Thyroid gland (tissue), 4 donors: ENCODE results near the gene CTNNA3. TPM values are rescaled to one million over a fixed set of nuclear protein-coding genes. Genes with fewer than 3 reads are reported as not detected.

Experiments used
- DNase-seq, 2 donors: peaks; one replicate each; pipeline ENCODE4 v3.0.0-alpha.2; 2019
- H3K27ac ChIP-seq, 3 donors: fragments of 200-600 bp; sonication (generic); 1 replicate in 2 of 3; 2 replicates in 1 of 3; pipeline ENCODE4 v1.5.1; 2016 to 2019; ENCODE audit warnings: mild to moderate bottlenecking in 1 of 3, moderate library complexity in 1 of 3
- H3K27me3 ChIP-seq: fragments of 200-600 bp; sonication (generic); one replicate; pipeline ENCODE4 v1.5.1; 2019
- H3K36me3 ChIP-seq, 2 donors: fragments of 200-600 bp; sonication (generic); one replicate each; pipeline ENCODE4 v1.5.1; 2016 to 2019
- H3K4me1 ChIP-seq, 2 donors: fragments of 200-600 bp; sonication (generic); one replicate each; pipeline ENCODE4 v1.5.1; 2017 to 2019
- H3K4me3 ChIP-seq, 3 donors: fragments of 200-600 bp; sonication (generic); replicated peaks in 1 of 3; 1 replicate in 2 of 3; 2 replicates in 1 of 3; pipeline ENCODE4 v1.5.1; 2016; ENCODE audit warnings: mild to moderate bottlenecking in 1 of 3
- H3K9me3 ChIP-seq: fragments of 200-600 bp; sonication (generic); one replicate; pipeline ENCODE4 v1.5.1; 2017
- POLR2A ChIP-seq, 2 donors: fragments of 450-650 bp; IDR thresholded peaks; one replicate each; pipeline ENCODE4 v1.6.1; 2017; ENCODE audit warnings: antibody characterized with exemption in 2 of 2, mild to moderate bottlenecking in 2 of 2, moderate library complexity in 1 of 2
- WGBS, 2 donors: methylation state at CpG; one replicate each; pipeline ENCODE4 v1.1.5; 2017; 5-methylcytosine and 5-hydroxymethylcytosine counted together
- intact Hi-C: fragments of 100-400 bp; cut with DNase I; formaldehyde crosslinking; loops from one replicate; pipeline ENCODE4 v1.15.1; 2023
- total RNA-seq, 4 donors: library from RNA; depleted of rRNA; stranded (reverse); fragments of >200 nt; gene quantifications; one replicate each; pipeline ENCODE4 v1.2.3, GENCODE V29; 2016
- TF ChIP-seq, protein P1 (sequence below), 6 experiments: fragments of 200-600 bp in 3 of 6; fragments of 450-650 bp in 3 of 6; sonication (generic) in 3 of 6; IDR thresholded peaks; one replicate each; pipeline ENCODE4 v1.5.1; 2016 to 2019; ENCODE audit warnings: antibody characterized with exemption in 6 of 6, mild to moderate bottlenecking in 2 of 6, inconsistent platforms in 1 of 6, moderate library complexity in 1 of 6

Gene CTNNA3
- total RNA-seq, 4 donors from 2014 or later = 0.11 to 0.79 (median 0.13) TPM; not detected in 1

DNA sequence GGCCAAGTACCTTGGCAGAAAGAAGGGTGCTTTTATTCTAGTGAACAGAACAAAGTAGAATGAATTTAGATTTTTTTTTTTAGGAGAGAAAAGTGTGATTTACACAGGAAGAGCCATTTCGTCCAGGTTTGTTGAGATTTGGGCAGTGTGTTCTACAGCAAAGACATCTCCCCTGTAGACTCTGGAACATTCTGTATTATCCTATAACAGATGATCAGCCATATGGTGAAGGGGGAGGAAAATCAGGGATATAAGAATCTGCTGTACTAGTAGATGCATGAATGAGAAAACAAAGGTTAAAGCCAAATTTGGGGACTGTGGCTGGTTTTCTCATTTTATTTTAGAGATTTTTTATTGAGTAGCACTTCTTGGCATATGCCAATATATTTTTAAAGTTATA lies 1223.8 kb downstream of the CTNNA3 start:
- Histone ChIP-seq H3K27ac (no peak overlapping the region), H3K4me1 (no peaks in the 10 kb centered on the region), H3K4me3 (no peak overlapping the region), H3K27me3 (no peaks in the 10 kb centered on the region), H3K9me3 (no peaks in the 10 kb centered on the region), H3K36me3 (no peaks in the 10 kb centered on the region)
- TF ChIP-seq POLR2A (IDR thresholded peaks at IDR 0.05) = no peak
- TF ChIP-seq, protein P1, sequence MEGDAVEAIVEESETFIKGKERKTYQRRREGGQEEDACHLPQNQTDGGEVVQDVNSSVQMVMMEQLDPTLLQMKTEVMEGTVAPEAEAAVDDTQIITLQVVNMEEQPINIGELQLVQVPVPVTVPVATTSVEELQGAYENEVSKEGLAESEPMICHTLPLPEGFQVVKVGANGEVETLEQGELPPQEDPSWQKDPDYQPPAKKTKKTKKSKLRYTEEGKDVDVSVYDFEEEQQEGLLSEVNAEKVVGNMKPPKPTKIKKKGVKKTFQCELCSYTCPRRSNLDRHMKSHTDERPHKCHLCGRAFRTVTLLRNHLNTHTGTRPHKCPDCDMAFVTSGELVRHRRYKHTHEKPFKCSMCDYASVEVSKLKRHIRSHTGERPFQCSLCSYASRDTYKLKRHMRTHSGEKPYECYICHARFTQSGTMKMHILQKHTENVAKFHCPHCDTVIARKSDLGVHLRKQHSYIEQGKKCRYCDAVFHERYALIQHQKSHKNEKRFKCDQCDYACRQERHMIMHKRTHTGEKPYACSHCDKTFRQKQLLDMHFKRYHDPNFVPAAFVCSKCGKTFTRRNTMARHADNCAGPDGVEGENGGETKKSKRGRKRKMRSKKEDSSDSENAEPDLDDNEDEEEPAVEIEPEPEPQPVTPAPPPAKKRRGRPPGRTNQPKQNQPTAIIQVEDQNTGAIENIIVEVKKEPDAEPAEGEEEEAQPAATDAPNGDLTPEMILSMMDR (IDR thresholded peaks at IDR 0.05) = no peak
- intact Hi-C loops = no loop called here
- no peak for DNase-seq
- 69 to 75% methylated on average over 1 of the region's 1 CpG for WGBS, 2 donors

DNA sequence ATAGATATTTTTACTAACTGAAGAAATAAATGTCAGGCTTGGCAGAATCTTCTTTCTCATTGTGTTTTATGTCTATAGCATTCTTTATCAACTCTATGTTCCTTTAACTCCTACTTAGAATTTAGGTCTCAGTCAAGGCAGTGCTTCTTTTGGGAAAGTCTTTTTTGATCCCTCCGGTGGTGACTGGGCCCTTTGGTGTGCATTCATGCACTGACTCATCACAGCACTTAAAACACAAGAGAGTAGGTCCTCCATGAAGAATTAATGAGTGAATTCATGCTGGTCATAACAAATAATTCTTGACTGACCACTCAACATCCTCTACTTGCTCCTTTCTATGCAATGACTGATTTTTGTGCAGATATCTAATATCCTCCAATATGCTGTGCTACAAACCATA lies 1229.0 kb downstream of the CTNNA3 start:
- 46 to 50% methylated on average over 1 of the region's 1 CpG for WGBS, 2 donors
- no peaks in the 10 kb centered on the region for H3K27me3 ChIP-seq
- H3K27ac ChIP-seq = no peak overlapping the region
- H3K9me3 ChIP-seq = no peaks in the 10 kb centered on the region
- no peaks in the 10 kb centered on the region for H3K4me1 ChIP-seq
- no peak overlapping the region for H3K4me3 ChIP-seq
- intact Hi-C loops = no loop called here
- TF ChIP-seq, protein P1 (IDR thresholded peaks at IDR 0.05) = no peak
- no peak for TF ChIP-seq POLR2A (IDR thresholded peaks at IDR 0.05)
- no peak for DNase-seq
- H3K36me3 ChIP-seq = no peaks in the 10 kb centered on the region

DNA sequence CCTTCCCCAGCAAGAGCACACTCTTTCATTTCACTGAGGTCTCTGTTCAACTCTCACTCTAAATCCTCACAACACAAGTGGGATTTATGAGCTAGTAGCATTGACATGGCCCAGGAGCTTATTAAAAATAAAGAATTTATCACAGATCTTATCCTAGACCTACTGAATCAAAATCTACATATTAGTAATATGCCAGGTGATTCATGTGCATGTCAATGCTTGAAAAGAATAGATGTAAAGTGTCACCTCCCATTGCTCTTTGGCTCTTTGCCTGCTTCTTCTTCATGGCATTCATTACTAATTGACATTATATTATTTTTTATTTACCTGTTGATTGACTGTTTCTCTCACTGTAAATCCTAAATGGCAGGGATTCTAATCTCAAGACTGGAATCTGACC lies 1229.4 kb downstream of the CTNNA3 start:
- DNase-seq = no peak
- intact Hi-C loops = no loop called here
- H3K27me3 ChIP-seq = no peaks in the 10 kb centered on the region
- no peak overlapping the region for H3K4me3 ChIP-seq
- H3K27ac ChIP-seq = no peak overlapping the region
- no peaks in the 10 kb centered on the region for H3K36me3 ChIP-seq
- no peaks in the 10 kb centered on the region for H3K4me1 ChIP-seq
- no peaks in the 10 kb centered on the region for H3K9me3 ChIP-seq
- TF ChIP-seq POLR2A (IDR thresholded peaks at IDR 0.05) = no peak
- TF ChIP-seq, protein P1 (IDR thresholded peaks at IDR 0.05) = no peak

DNA sequence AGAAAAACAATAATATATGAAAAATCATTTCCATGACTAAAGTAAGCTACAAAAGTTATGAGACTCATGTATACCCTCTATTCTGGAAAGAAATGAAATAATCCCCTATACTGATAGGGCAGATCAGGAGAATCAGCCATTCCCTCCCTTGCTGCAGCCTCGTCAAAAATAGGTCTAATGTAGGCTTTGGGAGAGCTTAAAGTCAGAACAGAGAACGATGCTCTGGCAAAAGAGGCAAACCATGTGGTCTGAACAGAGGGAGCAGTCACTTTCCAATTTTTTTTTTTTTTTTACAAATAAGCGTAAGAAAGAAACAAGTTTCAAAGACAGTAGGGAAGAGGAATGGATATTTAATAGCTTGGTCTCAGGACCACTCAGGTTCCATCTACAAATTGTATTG lies 1232.4 kb downstream of the CTNNA3 start:
- DNase-seq = no peak
- Histone ChIP-seq H3K4me3 (no peak overlapping the region), H3K9me3 (no peaks in the 10 kb centered on the region), H3K4me1 (no peaks in the 10 kb centered on the region), H3K36me3 (no peaks in the 10 kb centered on the region), H3K27ac (no peak overlapping the region), H3K27me3 (no peaks in the 10 kb centered on the region)
- TF ChIP-seq POLR2A (IDR thresholded peaks at IDR 0.05) = no peak
- intact Hi-C loops = no loop called here
- 63 to 77% methylated on average over 3 of the region's 3 CpGs for WGBS, 2 donors

DNA sequence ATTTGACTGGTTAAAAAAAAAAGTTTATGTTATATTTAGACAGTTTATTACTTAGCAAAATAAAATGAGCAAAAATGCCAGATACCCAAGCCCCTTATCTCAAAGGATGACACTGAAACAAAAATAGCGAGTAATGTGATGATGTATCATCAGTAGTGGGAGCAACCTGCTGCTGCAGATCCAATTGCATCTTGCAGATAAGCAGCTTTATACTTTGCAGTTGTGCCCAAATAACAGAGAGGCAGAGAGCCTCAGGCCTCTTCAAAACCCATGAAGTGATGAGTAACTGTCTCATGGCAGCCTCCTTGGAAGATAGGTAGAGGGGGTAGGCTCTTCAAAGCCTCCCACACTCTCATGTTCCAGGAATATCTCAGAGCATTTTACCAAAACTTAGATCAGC lies 1238.4 kb downstream of the CTNNA3 start:
- intact Hi-C loops = no loop called here
- TF ChIP-seq POLR2A (IDR thresholded peaks at IDR 0.05) = no peak
- TF ChIP-seq, protein P1 (IDR thresholded peaks at IDR 0.05) = no peak
- no peaks in the 10 kb centered on the region for H3K4me1 ChIP-seq
- H3K4me3 ChIP-seq = no peak overlapping the region
- DNase-seq = no peak
- no peaks in the 10 kb centered on the region for H3K27me3 ChIP-seq
- H3K27ac ChIP-seq = no peak overlapping the region
- WGBS, 2 donors = 84 to 95% methylated on average over 1 of the region's 1 CpG
- H3K36me3 ChIP-seq = no peaks in the 10 kb centered on the region
- H3K9me3 ChIP-seq = no peaks in the 10 kb centered on the region

DNA sequence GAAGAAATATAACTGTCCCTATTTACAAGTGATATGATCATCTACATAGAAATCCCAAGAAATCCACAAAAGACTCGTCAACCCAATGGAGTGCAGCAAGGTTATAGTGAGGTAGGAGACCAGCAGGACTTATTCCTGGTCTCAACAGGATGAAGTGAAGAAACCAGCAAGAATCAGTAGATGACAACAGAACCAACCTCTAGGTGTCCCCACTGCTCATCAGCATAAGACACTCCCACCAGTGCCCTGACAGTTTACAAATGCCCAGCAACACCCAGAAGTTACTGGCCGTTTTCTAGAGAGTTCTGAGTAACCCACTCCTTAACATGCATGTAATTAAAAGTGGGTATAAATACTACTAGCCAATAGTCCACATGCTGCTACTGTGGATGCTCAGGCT lies 1240.7 kb downstream of the CTNNA3 start:
- H3K4me1 ChIP-seq = no peaks in the 10 kb centered on the region
- no peaks in the 10 kb centered on the region for H3K36me3 ChIP-seq
- no peaks in the 10 kb centered on the region for H3K9me3 ChIP-seq
- no peaks in the 10 kb centered on the region for H3K27me3 ChIP-seq
- WGBS, 2 donors = 54 to 81% methylated on average over 2 of the region's 2 CpGs
- no peak for DNase-seq
- intact Hi-C loops = no loop called here
- no peak overlapping the region for H3K4me3 ChIP-seq
- no peak overlapping the region for H3K27ac ChIP-seq
- TF ChIP-seq, protein P1 (IDR thresholded peaks at IDR 0.05) = no peak
- no peak for TF ChIP-seq POLR2A (IDR thresholded peaks at IDR 0.05)
